Keratinocyte (primary cell): ENCODE data around the gene SUGCT. TPM values are rescaled to one million over a fixed set of nuclear protein-coding genes. Genes with fewer than 3 reads are reported as not detected.

ENCODE experiments used
- DNase-seq: peaks from one replicate; pipeline ENCODE4 v3.0.0-alpha.2; 2011; ENCODE audit warnings: low read depth, missing footprints, low spot score
- FAIRE-seq: peaks from 2 replicates; lab custom pipeline; 2011; peaks lifted over from hg19 to GRCh38; lab: Jason Lieb, UNC
- H2AFZ ChIP-seq: 2 replicates; pipeline ENCODE4 v1.6.0; 2012; ENCODE audit warnings: low read length, control low read depth, inconsistent platforms; ENCODE audit not compliant: control insufficient read depth
- H3K27ac ChIP-seq: 2 replicates; pipeline ENCODE4 v1.5.1; 2011; ENCODE audit warnings: low read length; ENCODE audit not compliant: control insufficient read depth, insufficient read depth
- H3K27me3 ChIP-seq: 3 replicates; pipeline ENCODE4 v1.6.0; 2011; ENCODE audit warnings: low read length; ENCODE audit not compliant: control insufficient read depth, insufficient read depth; ENCODE audit errors: extremely low read depth
- H3K36me3 ChIP-seq, 2 experiments: 2 replicates in 1 of 2; 3 replicates in 1 of 2; pipeline ENCODE4 v1.5.1; 2011; ENCODE audit warnings: low read length in 2 of 2, mild to moderate bottlenecking in 1 of 2; ENCODE audit not compliant: control insufficient read depth in 2 of 2, insufficient read depth in 2 of 2; ENCODE audit errors: extremely low read depth in 1 of 2
- H3K4me1 ChIP-seq: 3 replicates; pipeline ENCODE4 v1.5.1; 2011; ENCODE audit warnings: low read length; ENCODE audit not compliant: control insufficient read depth, insufficient read depth; ENCODE audit errors: extremely low read depth
- H3K4me2 ChIP-seq: 3 replicates; pipeline ENCODE4 v1.6.0; 2011; ENCODE audit warnings: low read depth, low read length; ENCODE audit not compliant: control insufficient read depth, insufficient read depth; ENCODE audit errors: extremely low read depth
- H3K4me3 ChIP-seq, 3 experiments: fragments of 200-600 bp in 1 of 3; sonication (generic) in 1 of 3; 2 replicates in 2 of 3; 3 replicates in 1 of 3; pipeline ENCODE4 v1.5.1; 2011 to 2016; ENCODE audit warnings: low read length in 3 of 3, mild to moderate bottlenecking in 3 of 3, control low read depth in 2 of 3, inconsistent platforms in 1 of 3, low read depth in 1 of 3, mixed read lengths in 1 of 3, mixed run types in 1 of 3, moderate library complexity in 1 of 3; ENCODE audit not compliant: control insufficient read depth in 2 of 3, insufficient read depth in 2 of 3; ENCODE audit errors: extremely low read depth in 1 of 3
- H3K79me2 ChIP-seq: 2 replicates; pipeline ENCODE4 v1.6.0; 2012; ENCODE audit warnings: low read length; ENCODE audit not compliant: control insufficient read depth, insufficient read depth
- H3K9ac ChIP-seq: 3 replicates; pipeline ENCODE4 v1.6.0; 2011; ENCODE audit warnings: low read length; ENCODE audit not compliant: control insufficient read depth, insufficient read depth; ENCODE audit errors: extremely low read depth
- H3K9me1 ChIP-seq: 3 replicates; pipeline ENCODE4 v1.6.0; 2011; ENCODE audit warnings: low read length; ENCODE audit not compliant: control insufficient read depth, insufficient read depth; ENCODE audit errors: extremely low read depth
- H3K9me3 ChIP-seq: 2 replicates; pipeline ENCODE4 v1.5.1; 2012; ENCODE audit warnings: low read depth, low read length; ENCODE audit not compliant: control insufficient read depth
- H4K20me1 ChIP-seq: 3 replicates; pipeline ENCODE4 v1.6.0; 2011; ENCODE audit warnings: low read length; ENCODE audit not compliant: control insufficient read depth, insufficient read depth; ENCODE audit errors: extremely low read depth
- CTCF ChIP-seq, 3 experiments: IDR thresholded peaks in 1 of 3; conservative IDR thresholded peaks in 1 of 3; optimal IDR thresholded peaks in 1 of 3; 2 replicates in 2 of 3; 3 replicates in 1 of 3; pipeline versions ENCODE3 to v1.5.1; 2011; ENCODE audit warnings: low read length in 3 of 3, mild to moderate bottlenecking in 3 of 3, moderate library complexity in 2 of 3, control low read depth in 1 of 3, inconsistent platforms in 1 of 3; ENCODE audit not compliant: insufficient read depth in 2 of 3; ENCODE audit errors: extremely low read depth in 1 of 3
- EZH2 ChIP-seq: IDR thresholded peaks from one replicate; pipeline ENCODE4 v1.6.1; 2012; ENCODE audit warnings: inconsistent platforms, mild to moderate bottlenecking, low read length, moderate library complexity
- dilution Hi-C: fragments of 300-500 bp; cut with MboI; formaldehyde crosslinking; loops from one replicate; pipeline ENCODE4 v1.7.0; 2020; ENCODE audit warnings: low sequenced_read_pairs; ENCODE audit not compliant: extremely low pct_ligation_motif_present
- polyA plus RNA-seq, 5 experiments: library from polyadenylated mRNA; depleted of rRNA in 3 of 5; stranded (reverse) in 3 of 5; stranded (forward) in 1 of 5; unstranded in 1 of 5; fragments of >200 nt; gene quantifications; 1 replicate in 1 of 5; 2 replicates in 3 of 5; 3 replicates in 1 of 5; pipeline versions ENCODE4 v1.2.1 to v1.2.3, GENCODE V29; 2011 to 2012; ENCODE audit warnings: missing spikeins in 2 of 5, low read depth in 1 of 5, low replicate concordance in 1 of 5

SUGCT gene
- polyA plus RNA-seq, 1 donor (not counting 4 experiments of a cell fraction or from before 2014, with no cell fraction given): 134 TPM

- Histone ChIP-seq H3K27me3 (no peaks in the 10 kb centered on the region), H3K4me2 (no peak overlapping the region), H4K20me1 (no peaks in the 10 kb centered on the region)
Observed at GRCh38 chr7:40223451-40224127, 88.8 kb downstream of the SUGCT start.

GRCh38 chr7:40230101-40230500 is 95.3 kb downstream of the SUGCT start:
- no peaks in the 10 kb centered on the region for H3K27me3 ChIP-seq
- H3K9ac ChIP-seq: no peak overlapping the region
- dilution Hi-C loops: no loop called here
- H3K36me3 ChIP-seq: no peaks in the 10 kb centered on the region
- H3K4me3 ChIP-seq: no peak overlapping the region
- H3K4me2 ChIP-seq: no peak overlapping the region
- no peaks in the 10 kb centered on the region for H3K9me3 ChIP-seq
- H3K79me2 ChIP-seq: no peaks in the 10 kb centered on the region
- H4K20me1 ChIP-seq: no peaks in the 10 kb centered on the region
- DNase-seq: no peak
- TF ChIP-seq EZH2: no peak
- no peak for TF ChIP-seq CTCF (optimal IDR thresholded peaks at IDR 0.05 in 1 of 3, IDR thresholded peaks at IDR 0.05 in 1 of 3, conservative IDR thresholded peaks at IDR 0.05 in 1 of 3; ENCODE audit: extremely low read depth in 1 of 3, insufficient read depth in 2 of 3, low read length in 3 of 3)
- no peaks in the 10 kb centered on the region for H3K4me1 ChIP-seq
- no peak overlapping the region for H3K27ac ChIP-seq
- FAIRE-seq: no peak
- H3K9me1 ChIP-seq: no peaks in the 10 kb centered on the region
- no peak overlapping the region for H2AFZ ChIP-seq

More at GRCh38 chr7:40223451-40224127, 88.8 kb downstream of the SUGCT start:
- H3K9ac ChIP-seq: no peak overlapping the region
- H3K79me2 ChIP-seq: no peaks in the 10 kb centered on the region
- no peak overlapping the region for H2AFZ ChIP-seq
- no peaks in the 10 kb centered on the region for H3K9me1 ChIP-seq
- H3K9me3 ChIP-seq: no peaks in the 10 kb centered on the region
- dilution Hi-C loops: no loop called here
- no peak for TF ChIP-seq EZH2
- no peak for TF ChIP-seq CTCF (optimal IDR thresholded peaks at IDR 0.05 in 1 of 3, IDR thresholded peaks at IDR 0.05 in 1 of 3, conservative IDR thresholded peaks at IDR 0.05 in 1 of 3; ENCODE audit: extremely low read depth in 1 of 3, insufficient read depth in 2 of 3, low read length in 3 of 3)
- DNase-seq (no peak), FAIRE-seq (no peak)
- H3K36me3 ChIP-seq: no peaks in the 10 kb centered on the region
- H3K4me1 ChIP-seq: peaks cover 32% of the 10 kb centered on the region
- no peak overlapping the region for H3K4me3 ChIP-seq
- no peak overlapping the region for H3K27ac ChIP-seq
